Neural cell (in vitro differentiated cells): ENCODE results near the gene TLE7. TPM values are rescaled to one million over a fixed set of nuclear protein-coding genes. Genes with fewer than 3 reads are reported as not detected.

Source experiments
- H2AFZ ChIP-seq: fragments of 200-600, 300-800 bp; sonication (generic), shearing (Covaris generic); 2 replicates; pipeline ENCODE4 v1.6.0; 2014; ENCODE audit warnings: low read depth, mild to moderate bottlenecking, antibody characterized with exemption, low read length, moderate library complexity
- H3F3A ChIP-seq: fragments of 200-600 bp; shearing (Covaris generic); 2 replicates; pipeline ENCODE4 v1.6.1; 2016; ENCODE audit warnings: mild to moderate bottlenecking, moderate library complexity, mixed read lengths, antibody characterized with exemption, low read length; ENCODE audit not compliant: insufficient read depth, poor library complexity, severe bottlenecking
- H3K27ac ChIP-seq: fragments of 200-600, 300-800 bp; sonication (generic), shearing (Covaris generic); 2 replicates; pipeline ENCODE4 v1.5.1; 2014; ENCODE audit warnings: mild to moderate bottlenecking, low read length, moderate library complexity
- H3K27me3 ChIP-seq: fragments of 300-800, 200-600 bp; sonication (generic), shearing (Covaris generic); 2 replicates; pipeline ENCODE4 v1.6.0; 2014; ENCODE audit warnings: mild to moderate bottlenecking, low read depth, low read length, moderate library complexity; ENCODE audit not compliant: insufficient read depth
- H3K36me3 ChIP-seq: fragments of 300-800, 200-600 bp; sonication (generic), shearing (Covaris generic); 2 replicates; pipeline ENCODE4 v1.5.1; 2014; ENCODE audit warnings: mild to moderate bottlenecking, antibody characterized with exemption, low read length, moderate library complexity; ENCODE audit not compliant: insufficient read depth
- H3K4me2 ChIP-seq: fragments of 300-800, 200-600 bp; sonication (generic), shearing (Covaris generic); 2 replicates; pipeline ENCODE4 v1.6.0; 2014; ENCODE audit warnings: mild to moderate bottlenecking, low read length
- H3K4me3 ChIP-seq: fragments of 300-800, 200-600 bp; sonication (generic), shearing (Covaris generic); 2 replicates; pipeline ENCODE4 v1.5.1; 2014; ENCODE audit warnings: mild to moderate bottlenecking, low read length, moderate library complexity
- H3K79me2 ChIP-seq: fragments of 200-600 bp; shearing (Covaris generic); replicated peaks from 2 replicates; pipeline ENCODE4 v1.6.0; 2014; ENCODE audit warnings: mild to moderate bottlenecking, low read length, moderate library complexity; ENCODE audit not compliant: insufficient read depth
- H3K9ac ChIP-seq: fragments of 300-800, 200-600 bp; sonication (generic), shearing (Covaris generic); 2 replicates; pipeline ENCODE4 v1.6.1; 2016; ENCODE audit warnings: mild to moderate bottlenecking, low read length, mixed read lengths
- H3K9me2 ChIP-seq: fragments of 200-600 bp; shearing (Covaris generic); 2 replicates; pipeline ENCODE4 v1.6.1; 2016; ENCODE audit warnings: mild to moderate bottlenecking, low read length, mixed read lengths; ENCODE audit not compliant: insufficient read depth
- H3K9me3 ChIP-seq: fragments of 200-600, 300-800 bp; sonication (generic), shearing (Covaris generic); 2 replicates; pipeline ENCODE4 v1.6.1; 2016; ENCODE audit warnings: mild to moderate bottlenecking, mixed run types, low read length, moderate library complexity, mixed read lengths
- H4K20me1 ChIP-seq: fragments of 200-600 bp; shearing (Covaris generic); 2 replicates; pipeline ENCODE4 v1.6.1; 2016; ENCODE audit warnings: mild to moderate bottlenecking, mixed run types; ENCODE audit not compliant: insufficient read depth
- EP300 ChIP-seq: fragments of 450-650 bp; conservative IDR thresholded peaks from 2 replicates; pipeline ENCODE4 v1.6.1; 2014; ENCODE audit warnings: antibody characterized with exemption, mild to moderate bottlenecking, moderate library complexity; ENCODE audit not compliant: poor library complexity, severe bottlenecking
- EZH2 ChIP-seq: fragments of 200-600, 300-800 bp; shearing (Covaris generic), sonication (generic); IDR thresholded peaks from 2 replicates; pipeline ENCODE4 v1.6.1; 2014; ENCODE audit warnings: antibody characterized with exemption, low read length, borderline replicate concordance, mild to moderate bottlenecking; ENCODE audit not compliant: insufficient read depth, poor library complexity, severe bottlenecking
- MXI1 ChIP-seq: fragments of 450-650 bp; conservative IDR thresholded peaks from 2 replicates; pipeline ENCODE4 v1.6.1; 2014; ENCODE audit warnings: antibody characterized with exemption, mild to moderate bottlenecking; ENCODE audit not compliant: poor library complexity, severe bottlenecking
- POLR2AphosphoS5 ChIP-seq: IDR thresholded peaks from 2 replicates; pipeline ENCODE4 v1.6.1; 2012
- RAD21 ChIP-seq: fragments of 450-650 bp; conservative IDR thresholded peaks from 2 replicates; pipeline ENCODE4 v1.6.1; 2014; ENCODE audit warnings: antibody characterized with exemption, mild to moderate bottlenecking, moderate library complexity
- SMC3 ChIP-seq: fragments of 450-650 bp; conservative IDR thresholded peaks from 2 replicates; pipeline ENCODE4 v1.6.1; 2014; ENCODE audit warnings: antibody characterized with exemption, mild to moderate bottlenecking, moderate library complexity; ENCODE audit not compliant: poor library complexity
- TAF1 ChIP-seq: IDR thresholded peaks from 2 replicates; pipeline ENCODE4 v1.6.1; 2012; ENCODE audit warnings: low read depth
- polyA plus RNA-seq: library from polyadenylated mRNA; depleted of rRNA; stranded (reverse); fragments of >200 nt; gene quantifications from 2 replicates; pipeline ENCODE4 v1.2.3, GENCODE V29; 2014
- TF ChIP-seq, protein P1 (sequence below): fragments of 450-650 bp; IDR thresholded peaks from 2 replicates; pipeline ENCODE4 v1.5.1; 2014; ENCODE audit warnings: antibody characterized with exemption, mild to moderate bottlenecking, moderate library complexity; ENCODE audit not compliant: poor library complexity, severe bottlenecking
- TF ChIP-seq, protein P2 (sequence below): IDR thresholded peaks from 2 replicates; pipeline ENCODE4 v1.6.1; 2012; ENCODE audit warnings: borderline replicate concordance

The TLE7 gene
- polyA plus RNA-seq, 1 donor from 2014 or later = not detected

DNA sequence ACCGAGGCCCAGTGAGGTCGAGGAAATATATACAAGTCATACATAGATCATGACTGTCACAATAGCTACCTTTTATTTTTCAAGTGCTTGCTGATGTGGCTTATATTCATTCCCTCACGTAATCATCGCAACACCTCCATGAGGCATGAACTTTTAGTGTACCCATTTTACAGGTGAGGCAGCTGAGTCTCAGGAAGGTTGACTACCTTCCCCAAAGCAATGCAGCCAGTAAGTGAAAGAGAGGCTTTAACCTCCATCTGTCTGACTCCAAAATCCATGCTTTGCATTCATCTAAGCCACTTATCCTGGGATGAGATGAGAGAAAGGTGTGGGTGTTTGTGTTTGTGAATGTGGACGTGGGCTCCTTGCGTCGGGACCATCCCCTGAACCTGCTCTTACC, 52.5 kb downstream of the TLE7 start:
- no peaks in the 10 kb centered on the region for H4K20me1 ChIP-seq
- no peaks in the 10 kb centered on the region for H3F3A ChIP-seq
- no peak for TF ChIP-seq RAD21
- no peak for TF ChIP-seq MXI1
- TF ChIP-seq, protein P1, sequence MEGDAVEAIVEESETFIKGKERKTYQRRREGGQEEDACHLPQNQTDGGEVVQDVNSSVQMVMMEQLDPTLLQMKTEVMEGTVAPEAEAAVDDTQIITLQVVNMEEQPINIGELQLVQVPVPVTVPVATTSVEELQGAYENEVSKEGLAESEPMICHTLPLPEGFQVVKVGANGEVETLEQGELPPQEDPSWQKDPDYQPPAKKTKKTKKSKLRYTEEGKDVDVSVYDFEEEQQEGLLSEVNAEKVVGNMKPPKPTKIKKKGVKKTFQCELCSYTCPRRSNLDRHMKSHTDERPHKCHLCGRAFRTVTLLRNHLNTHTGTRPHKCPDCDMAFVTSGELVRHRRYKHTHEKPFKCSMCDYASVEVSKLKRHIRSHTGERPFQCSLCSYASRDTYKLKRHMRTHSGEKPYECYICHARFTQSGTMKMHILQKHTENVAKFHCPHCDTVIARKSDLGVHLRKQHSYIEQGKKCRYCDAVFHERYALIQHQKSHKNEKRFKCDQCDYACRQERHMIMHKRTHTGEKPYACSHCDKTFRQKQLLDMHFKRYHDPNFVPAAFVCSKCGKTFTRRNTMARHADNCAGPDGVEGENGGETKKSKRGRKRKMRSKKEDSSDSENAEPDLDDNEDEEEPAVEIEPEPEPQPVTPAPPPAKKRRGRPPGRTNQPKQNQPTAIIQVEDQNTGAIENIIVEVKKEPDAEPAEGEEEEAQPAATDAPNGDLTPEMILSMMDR = no peak
- TF ChIP-seq, protein P2, sequence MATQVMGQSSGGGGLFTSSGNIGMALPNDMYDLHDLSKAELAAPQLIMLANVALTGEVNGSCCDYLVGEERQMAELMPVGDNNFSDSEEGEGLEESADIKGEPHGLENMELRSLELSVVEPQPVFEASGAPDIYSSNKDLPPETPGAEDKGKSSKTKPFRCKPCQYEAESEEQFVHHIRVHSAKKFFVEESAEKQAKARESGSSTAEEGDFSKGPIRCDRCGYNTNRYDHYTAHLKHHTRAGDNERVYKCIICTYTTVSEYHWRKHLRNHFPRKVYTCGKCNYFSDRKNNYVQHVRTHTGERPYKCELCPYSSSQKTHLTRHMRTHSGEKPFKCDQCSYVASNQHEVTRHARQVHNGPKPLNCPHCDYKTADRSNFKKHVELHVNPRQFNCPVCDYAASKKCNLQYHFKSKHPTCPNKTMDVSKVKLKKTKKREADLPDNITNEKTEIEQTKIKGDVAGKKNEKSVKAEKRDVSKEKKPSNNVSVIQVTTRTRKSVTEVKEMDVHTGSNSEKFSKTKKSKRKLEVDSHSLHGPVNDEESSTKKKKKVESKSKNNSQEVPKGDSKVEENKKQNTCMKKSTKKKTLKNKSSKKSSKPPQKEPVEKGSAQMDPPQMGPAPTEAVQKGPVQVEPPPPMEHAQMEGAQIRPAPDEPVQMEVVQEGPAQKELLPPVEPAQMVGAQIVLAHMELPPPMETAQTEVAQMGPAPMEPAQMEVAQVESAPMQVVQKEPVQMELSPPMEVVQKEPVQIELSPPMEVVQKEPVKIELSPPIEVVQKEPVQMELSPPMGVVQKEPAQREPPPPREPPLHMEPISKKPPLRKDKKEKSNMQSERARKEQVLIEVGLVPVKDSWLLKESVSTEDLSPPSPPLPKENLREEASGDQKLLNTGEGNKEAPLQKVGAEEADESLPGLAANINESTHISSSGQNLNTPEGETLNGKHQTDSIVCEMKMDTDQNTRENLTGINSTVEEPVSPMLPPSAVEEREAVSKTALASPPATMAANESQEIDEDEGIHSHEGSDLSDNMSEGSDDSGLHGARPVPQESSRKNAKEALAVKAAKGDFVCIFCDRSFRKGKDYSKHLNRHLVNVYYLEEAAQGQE = no peak
- TF ChIP-seq SMC3 = no peak
- TF ChIP-seq EP300 = no peak
- TF ChIP-seq EZH2 = no peak
- no peak for TF ChIP-seq TAF1
- no peak for TF ChIP-seq POLR2AphosphoS5
- no peak overlapping the region for H3K4me3 ChIP-seq
- H3K9me3 ChIP-seq = no peaks in the 10 kb centered on the region
- no peaks in the 10 kb centered on the region for H3K27me3 ChIP-seq
- no peak overlapping the region for H3K27ac ChIP-seq
- H3K4me2 ChIP-seq = no peak overlapping the region
- no peaks in the 10 kb centered on the region for H3K9me2 ChIP-seq
- H3K9ac ChIP-seq = no peak overlapping the region
- H3K36me3 ChIP-seq = no peaks in the 10 kb centered on the region
- H2AFZ ChIP-seq = no peak overlapping the region
- H3K79me2 ChIP-seq = no peaks in the 10 kb centered on the region

DNA sequence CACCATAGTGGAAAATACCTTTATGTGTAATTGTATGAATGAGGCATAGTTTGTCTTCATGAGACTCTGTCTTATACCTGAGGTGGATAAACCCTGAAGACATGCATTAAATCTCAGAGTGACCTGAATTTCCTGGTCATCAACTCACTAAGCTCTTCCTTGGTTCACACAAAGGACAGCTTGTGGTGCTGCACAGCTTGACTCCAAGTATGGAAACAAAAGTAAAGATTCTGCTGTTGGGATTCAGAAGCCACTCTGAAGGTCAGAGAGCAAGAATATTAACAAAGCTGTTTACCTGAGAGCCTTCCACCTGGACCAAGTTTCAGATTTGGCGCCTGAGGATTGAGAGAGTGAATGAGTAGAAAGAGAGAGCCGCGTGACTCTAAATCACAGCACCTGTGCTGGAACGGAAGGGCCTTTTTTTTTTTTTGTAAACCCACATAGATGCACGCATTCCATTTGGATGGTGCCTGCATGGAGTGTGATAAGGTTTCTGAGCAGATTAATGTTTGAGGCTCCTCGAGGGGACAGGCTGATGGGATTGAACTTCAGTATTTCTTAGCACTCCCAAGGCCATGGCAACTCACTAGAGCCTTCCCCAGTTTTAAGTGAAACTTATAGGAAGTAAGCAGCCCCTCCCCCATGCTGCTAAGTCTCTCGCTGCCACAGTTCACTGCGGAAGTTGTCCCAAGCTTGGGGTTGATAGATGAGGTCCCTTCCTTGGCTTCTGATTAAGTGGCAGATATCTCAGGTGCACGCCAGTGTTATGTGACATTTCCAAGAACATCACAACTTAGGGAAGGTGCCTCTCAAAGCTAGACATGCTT, 54.6 kb downstream of the TLE7 start:
- H3K36me3 ChIP-seq = no peaks in the 10 kb centered on the region
- no peaks in the 10 kb centered on the region for H3K9me3 ChIP-seq
- TF ChIP-seq MXI1 (no peak), RAD21 (no peak), TAF1 (no peak), EP300 (no peak), SMC3 (no peak), EZH2 (no peak), POLR2AphosphoS5 (no peak)
- TF ChIP-seq, protein P2 = no peak
- TF ChIP-seq, protein P1 = no peak
- H3K27ac ChIP-seq = no peak overlapping the region
- H3K9ac ChIP-seq = no peak overlapping the region
- H3K4me3 ChIP-seq = no peak overlapping the region
- H2AFZ ChIP-seq = no peak overlapping the region
- H3K79me2 ChIP-seq = no peaks in the 10 kb centered on the region
- H3K4me2 ChIP-seq = no peak overlapping the region
- H4K20me1 ChIP-seq = no peaks in the 10 kb centered on the region
- H3K9me2 ChIP-seq = no peaks in the 10 kb centered on the region
- no peaks in the 10 kb centered on the region for H3F3A ChIP-seq
- H3K27me3 ChIP-seq = no peaks in the 10 kb centered on the region
